ENCODE data around the gene NKX3-2.

- no peak for TF ChIP-seq CTCF (IDR thresholded peaks at IDR 0.05)
- no peak for TF ChIP-seq POLR2A (IDR thresholded peaks at IDR 0.05)
Measured at GRCh38 chr4:13492747-13493146, 51.6 kb downstream of the NKX3-2 start.
